ENCODE results near the gene FKBP11.

- TF ChIP-seq CTCF (conservative IDR thresholded peaks at IDR 0.05) (no peak), ZFX (IDR thresholded peaks at IDR 0.05) (no peak)
These were observed 45.5 kb upstream of the FKBP11 start for GRCh38 chr12:48970702-48971334.
